NOMO-1 treated with dmso at 0.1 percent for 144 hours (cell line): Measurements from ENCODE around the gene RTKN2.

Experiments
- DNase-seq: peaks from one replicate; lab custom pipeline; 2025; ENCODE audit not compliant: unreplicated experiment; lab: John Stamatoyannopoulos, UW

RTKN2 gene

DNA sequence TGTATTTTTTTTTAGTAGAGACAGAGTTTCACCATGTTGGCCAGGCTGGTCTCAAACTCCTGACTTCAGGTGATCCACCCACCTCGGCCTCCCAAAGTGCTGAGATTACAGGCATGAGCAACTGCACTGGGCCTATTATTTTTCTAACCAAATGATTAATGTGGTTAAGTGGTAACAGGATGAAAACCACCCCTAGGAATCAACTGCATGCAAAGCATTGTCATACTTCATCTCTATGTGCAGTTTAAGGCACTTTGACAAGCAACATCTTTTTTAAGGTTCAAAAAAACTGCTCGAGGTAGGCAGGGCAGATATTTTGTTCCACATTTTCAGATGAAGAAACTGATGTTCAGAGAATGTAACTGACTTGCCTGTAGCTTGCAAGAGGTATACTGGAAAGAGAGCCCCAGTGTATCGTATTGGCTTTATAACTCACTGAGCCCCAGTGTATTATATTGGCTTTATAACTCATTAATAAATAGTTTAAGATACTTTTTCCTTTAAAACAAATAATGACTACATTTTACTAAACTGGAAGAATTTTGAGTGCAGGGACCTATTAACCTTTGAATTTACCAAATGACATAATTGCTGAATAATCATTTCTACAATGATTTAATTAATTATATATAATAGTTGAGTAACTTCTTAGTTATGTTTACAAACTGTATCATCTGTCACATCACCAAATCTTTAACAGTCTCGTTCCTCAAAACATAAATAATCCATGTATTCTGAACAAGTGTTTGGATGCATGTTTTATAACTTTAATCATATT is 38.1 kb downstream of the RTKN2 start:
- DNase-seq: no peak

DNA sequence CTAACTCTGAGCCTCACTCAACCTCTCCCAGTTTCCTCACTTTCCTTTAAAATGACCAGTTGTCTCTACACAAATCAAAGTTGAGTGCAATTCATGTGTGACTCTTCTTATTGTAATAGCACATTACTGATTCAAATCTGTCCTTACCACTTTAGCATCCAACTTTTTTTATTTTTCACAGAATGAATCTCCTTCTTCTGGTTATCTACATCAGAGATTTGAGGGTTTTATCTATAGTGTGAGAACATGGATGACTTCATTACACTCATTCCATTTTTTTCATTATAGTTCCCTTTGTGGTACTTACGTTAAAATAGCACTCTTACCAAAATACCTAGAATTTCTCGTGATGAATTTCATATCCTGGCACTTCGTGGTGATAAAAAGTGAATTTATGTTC is 43.3 kb downstream of the RTKN2 start:
- DNase-seq: no peak

DNA sequence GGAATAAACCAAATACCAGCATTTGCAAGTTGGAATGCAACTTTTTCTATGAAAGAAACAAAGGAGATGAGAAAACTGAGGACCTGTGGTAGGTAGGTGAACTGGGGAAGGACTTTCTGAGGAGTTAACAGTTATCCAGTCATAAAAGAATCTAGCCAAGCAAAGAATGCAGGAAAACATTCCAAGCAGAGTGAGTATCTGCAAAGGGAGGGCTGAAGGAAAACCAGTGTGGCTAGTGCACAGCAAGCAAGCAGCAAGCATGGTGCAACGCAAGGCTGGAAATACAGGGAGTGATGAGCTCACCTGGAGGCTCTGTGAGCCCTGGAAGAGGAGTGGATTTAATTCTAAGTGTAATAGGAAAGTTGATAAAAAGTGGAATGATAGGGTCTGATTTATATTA is 44.0 kb downstream of the RTKN2 start:
- no peak for DNase-seq

DNA sequence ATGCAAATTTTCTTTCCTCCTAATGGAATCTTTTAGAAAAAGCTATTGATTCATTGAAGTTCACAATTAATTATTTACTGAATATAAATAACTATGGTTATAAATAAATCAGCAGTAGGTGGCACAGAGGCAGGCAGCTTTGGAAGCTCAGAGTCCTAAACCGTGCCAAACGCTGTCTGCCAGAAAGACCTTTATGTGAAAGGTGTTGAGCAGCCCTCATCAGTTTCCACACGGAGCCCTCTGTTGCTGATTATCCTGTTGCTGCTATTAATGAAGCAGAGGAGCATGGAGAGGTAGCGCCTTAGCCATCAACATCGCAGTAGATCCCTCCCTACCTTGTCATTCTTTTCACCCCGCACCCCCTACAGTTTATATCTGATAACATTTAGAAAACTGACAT is 51.0 kb downstream of the RTKN2 start:
- DNase-seq: no peak

DNA sequence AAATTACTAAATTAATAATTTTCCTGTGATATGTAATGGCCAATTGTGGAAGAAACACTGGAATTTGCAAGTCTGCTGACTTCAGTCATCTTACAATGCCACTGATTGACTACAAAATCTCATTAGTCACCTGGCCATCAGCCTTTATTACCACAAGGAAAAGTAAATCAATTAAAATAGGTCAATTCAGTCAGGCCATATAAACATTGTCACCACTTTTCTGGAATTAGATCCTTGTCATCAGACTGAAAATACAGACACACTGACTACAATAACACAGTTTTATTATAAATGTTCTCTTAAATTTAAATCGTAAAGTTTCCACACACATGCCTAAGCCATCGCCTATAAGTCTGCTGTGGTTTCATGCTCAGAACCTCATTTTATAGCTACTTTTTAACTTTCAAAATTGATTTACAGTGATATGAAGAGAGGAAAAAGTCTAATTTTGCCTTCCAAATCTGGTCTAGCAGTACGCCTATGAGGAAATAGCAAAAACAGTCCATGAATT is 54.2 kb downstream of the RTKN2 start:
- no peak for DNase-seq

DNA sequence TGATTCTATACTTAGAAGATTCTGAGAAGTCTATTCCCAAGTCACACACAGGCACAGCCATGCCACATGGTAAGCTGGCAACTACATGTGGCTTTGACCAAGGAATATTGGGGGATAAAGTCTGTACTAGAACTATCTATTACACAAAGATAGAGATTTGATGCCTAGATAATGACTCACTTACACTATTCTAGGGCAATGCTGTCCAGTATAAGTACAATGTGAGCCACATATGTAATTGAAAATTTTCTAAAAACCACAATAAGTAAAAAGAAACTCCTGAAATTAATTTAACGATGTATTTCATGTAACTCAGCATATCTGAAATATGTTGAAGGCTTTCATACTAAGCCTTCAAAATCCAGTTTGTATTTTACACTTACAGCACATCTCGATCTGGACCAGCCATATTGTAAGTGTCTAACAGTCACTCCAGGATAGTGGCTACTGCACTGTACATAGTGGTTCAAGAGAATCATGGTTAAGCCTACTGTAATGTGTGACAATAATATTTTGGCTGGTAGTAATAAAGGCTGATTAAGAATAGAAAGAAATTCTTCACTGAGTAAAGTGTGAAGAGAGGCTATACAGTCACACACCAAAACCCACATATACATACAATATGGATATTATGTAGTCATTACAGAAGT is 62.8 kb downstream of the RTKN2 start:
- DNase-seq: no peak

DNA sequence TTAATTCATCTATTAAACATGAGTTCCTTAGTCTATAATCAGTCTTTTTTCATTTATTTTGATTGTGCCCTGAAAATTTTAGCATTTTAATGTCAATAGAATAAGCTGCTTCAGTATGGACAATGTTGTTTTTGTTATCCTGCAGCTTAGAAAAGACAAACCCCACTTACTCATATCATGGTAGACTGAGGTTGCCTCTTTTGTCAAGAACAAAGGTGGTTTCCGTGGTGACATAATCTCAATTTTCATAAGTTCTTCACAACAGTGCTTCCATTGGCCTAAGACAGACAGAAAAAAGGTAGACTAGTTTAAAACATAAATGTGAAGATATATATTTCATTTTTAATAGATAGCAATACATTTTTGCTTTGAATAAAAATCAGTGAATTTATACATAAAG is 69.1 kb downstream of the RTKN2 start:
- DNase-seq: no peak

DNA sequence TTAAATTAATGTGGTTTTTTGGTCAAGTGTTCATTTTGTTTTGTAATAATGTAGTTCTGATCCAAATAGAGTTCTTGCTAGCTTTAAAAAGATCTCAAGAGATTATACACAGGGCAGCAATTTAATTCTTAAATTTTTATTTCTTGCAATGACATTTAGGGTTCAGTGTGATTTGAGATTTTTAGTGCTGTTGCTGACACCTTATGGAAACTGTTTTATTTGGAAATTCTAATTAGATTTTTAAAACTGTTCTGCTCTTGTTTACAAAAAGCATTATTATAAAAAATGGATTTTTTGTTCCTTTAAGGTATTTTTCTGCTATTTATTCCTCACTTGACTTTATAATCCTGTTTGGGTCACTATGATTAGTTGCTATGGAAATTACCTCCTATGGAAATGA is 72.1 kb downstream of the RTKN2 start:
- DNase-seq: no peak

DNA sequence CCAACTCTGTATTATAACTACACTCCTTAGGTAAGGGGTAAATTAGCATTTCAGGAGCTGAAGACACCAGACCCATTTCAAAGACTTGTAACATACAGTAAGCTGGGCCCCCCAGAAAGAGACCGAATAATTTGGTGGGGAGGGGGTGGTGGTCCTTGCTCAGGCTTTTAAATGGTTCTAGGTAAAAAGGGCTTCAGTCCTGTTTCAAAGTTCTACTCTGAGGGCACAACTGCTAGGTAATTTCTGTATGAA is 73.0 kb downstream of the RTKN2 start:
- DNase-seq: no peak

DNA sequence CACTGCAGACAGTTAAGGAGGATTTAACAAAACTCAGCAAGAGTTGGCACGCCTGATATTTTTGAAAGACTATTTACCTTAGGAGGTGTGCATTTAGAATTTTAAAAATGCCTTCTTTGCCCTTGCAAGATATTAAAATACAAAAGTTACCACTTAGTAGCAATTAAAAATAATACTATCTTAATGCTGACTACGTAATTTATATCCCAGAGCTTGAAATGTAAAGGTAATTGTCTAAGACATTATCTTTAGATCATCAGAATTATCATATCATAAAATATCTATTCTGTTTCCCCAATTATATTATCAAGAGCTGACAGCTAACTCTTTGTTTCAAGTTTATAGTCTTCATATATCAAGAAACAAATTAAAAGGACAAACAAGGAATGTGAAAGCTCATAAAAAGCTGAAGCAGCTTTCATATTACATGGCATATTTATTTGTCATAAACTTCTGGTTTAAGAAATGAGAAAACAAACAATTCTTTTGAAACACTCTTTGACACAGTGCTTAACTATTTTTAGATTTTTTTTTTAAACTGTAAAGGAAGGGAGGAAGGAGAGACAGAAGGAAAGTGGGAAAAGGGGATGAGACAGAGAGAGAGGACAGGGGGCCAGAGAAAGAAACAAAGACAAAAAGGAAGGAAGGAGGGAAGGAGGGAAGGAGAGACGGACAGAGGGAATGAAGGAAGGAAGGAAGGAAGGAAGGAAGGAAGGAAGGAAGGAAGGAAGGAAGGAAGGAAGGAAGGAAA is 73.5 kb downstream of the RTKN2 start:
- no peak for DNase-seq

DNA sequence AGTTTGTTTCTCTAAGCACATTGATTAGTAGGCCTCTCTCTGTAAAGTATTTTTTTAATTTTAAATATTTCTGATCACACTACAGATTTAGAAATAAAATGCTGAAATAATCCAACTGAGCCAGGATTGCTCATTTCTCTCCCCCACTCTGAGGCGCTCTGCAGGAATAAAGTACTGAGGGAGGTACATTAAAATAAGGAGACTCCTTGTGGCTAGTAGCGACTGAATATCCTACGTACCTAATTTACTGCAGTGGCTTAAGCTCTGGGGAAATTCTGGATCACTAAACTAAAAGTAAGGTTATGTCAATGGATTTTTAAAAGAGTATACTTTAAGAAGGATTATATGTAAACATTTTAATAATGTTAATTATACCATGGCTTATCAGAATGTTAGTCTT is 75.2 kb downstream of the RTKN2 start:
- no peak for DNase-seq

DNA sequence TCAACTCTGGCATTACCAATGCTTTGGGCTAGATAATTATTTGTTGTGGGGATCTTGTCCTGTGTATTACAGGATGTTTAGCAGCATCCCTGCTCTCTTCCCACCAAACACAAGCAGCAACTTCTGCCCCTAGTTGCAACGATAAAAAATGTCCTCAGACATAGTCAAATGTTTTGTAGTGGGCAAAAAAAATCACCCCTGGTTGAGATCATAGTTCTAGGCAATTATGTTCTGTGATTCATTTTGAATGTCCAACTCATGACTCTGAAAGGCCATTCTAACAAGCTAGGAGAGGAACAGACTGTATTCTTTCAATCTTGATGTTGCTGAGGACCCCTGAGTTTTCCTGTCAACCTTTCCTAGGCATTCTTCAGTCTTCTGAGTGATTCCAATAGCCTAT is 79.5 kb downstream of the RTKN2 start:
- no peak for DNase-seq

DNA sequence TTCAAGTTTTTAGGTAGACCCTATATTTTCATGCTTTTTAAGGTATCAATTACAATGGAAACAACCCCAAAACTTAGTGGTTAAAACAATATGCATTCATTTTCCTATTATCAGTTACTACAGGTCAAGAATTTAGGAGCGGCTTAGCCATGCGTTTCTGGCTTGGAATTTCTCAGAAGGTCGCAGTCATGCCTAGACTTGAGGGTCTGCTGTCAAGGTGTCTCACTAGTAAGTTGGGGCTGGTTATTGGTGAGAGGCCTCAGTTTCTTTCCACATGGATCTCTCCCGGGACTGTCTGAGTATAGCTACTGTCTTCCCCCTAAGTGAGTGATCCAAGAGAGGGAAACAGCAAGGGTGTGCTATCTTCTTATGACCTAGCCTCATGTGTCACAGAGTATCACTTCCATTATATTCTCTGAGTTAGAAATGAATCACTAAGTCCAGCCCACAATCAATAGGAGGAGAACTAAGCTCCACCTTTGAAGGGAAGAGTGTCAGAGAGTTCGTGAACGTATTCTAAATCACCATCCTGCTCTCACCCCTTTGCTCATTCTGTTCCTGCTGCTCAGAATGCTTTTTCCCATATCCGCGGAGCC is 80.5 kb downstream of the RTKN2 start:
- no peak for DNase-seq

DNA sequence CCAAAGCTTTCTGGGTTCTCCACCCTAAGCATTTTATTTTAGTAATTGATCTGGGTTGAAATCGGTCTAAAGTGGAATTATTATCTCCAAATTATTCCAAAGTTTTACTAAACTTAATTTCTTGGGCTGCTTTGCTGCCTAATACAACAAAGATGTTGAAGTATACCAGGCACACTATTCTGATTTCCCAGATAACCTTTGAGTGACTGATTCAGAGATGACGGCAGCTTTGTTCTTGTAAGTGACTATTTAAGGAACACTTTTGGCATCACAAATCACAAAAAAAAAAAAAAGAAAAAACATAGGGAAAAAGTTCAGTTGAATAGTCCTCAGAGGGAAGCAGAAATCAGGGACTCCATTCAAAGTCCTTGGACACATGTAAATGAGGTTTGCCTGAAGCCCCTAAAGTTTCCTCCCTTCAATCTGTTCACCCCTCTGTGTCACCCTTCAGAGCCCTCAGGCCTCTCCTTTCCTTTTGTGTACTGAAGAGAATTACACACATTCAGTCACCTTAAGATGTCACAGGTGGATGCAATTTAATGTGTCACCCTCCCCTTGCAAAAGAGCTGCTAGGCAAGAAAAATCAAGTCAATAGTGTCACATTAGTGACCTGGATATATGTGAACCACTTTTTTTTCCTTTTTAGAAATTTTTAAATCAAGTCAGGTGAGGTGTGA is 81.5 kb downstream of the RTKN2 start:
- DNase-seq: no peak

DNA sequence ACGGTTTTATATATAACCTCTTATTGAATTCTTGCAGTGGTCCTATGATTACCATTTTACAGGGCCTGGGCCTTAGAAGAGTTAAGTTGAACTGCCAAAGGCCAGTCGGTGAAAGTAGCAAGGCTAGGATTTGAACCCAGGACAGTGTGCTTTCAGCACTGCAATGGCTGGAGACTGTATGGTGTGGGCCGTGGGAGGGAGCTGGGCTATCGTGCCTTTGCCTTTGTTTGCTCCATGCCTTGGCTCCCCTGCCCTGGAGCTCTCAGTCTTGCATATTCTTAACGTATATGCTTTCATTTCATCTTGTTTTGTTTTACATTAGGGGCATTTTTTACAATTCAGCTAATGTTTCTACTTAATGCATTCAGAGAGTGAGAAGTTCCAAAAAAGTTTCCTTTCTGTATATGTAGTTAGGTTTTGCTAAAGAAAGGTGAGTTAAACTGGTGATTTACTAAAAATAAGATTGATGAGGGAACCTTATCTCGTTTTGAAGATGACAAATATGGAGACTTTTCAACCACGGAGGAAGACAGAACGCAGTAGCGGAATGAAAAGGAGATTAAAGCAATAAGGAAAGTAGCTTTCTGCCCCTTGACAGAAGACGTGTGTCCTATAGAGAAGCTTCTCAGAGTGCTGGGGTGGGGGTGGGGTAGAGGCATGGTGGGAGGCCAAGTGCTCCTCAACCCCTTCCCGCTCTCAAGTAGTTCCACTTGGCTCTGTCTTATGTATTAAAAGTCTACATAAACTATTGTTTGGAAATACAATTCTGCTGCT is 82.5 kb downstream of the RTKN2 start:
- no peak for DNase-seq

DNA sequence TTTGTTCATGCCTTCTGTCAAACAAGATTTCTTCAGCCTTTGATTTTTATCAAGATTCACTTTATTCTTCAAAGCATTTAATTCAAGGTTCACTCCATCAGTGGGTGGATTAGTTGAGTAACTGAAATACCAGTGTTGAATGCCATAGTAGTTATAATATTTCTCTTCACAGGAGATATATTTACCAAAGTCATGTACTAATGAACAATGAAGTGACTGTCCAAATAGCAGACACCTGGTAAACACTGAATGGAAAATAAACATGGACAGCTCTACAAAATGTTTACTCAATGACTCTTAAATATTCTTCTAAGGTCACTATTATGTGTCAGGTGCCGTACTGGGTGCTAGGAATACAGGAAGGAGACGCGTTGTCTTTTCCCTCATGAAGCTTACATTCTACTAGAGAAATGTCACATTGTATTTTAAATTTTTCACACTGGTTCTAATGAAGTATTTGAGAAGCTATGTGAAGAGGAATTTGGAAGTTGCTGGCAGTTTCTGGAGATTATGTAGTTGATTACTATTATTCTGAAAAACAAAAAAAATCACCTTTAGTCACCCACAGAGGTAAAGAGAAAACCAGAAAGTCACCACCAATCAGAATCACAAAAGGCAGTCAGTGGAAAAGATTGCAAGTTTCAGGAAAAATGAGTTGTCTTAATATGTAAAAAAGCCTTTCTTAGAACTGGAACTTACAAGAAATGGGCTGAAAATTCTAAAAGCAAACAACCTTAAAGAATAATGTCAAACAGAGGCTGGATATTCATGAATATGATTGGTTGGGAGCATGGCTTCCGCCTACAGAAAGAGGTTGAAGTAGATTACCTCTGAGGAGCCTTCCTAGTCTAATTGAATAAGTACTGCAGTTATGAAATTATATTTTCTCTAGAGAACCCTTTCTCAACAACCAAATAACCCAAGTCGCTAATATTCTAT is 84.5 kb downstream of the RTKN2 start:
- no peak for DNase-seq

DNA sequence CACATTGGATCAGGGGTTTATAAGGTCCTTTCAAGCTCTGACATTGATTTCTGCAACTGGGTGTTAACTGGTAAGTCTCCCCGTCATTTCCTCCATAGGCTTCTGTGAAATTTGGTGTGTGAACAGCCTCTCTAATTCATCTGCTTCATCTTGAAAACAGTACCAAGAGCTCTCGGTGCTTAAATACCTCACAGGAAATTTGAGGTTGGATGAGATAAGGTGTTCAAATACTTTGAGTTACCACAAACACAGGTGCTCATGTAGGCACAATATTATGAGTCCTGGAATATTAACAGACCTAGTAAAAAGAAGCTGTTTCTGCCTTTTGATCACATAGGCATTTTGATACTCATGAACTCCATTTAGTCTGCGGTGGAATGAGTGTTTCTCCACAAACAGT is 85.2 kb downstream of the RTKN2 start:
- DNase-seq: no peak

DNA sequence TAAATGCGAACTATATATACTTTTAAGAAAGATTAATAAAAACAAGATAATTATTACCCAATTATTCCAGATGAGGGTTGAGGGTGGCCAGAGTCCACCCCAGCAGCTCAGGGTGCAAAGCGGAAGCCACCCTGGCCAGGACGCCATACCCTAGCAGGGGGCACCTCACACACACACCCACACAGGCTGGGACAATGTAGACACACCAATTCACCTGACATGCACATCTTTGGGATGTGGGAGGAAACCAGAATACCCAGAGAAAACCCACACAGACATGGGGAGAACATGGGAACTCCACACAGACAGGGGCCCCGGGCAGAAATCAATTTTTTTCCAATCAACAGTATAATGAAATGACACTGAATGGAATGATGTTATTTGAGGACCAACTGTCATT is 86.0 kb downstream of the RTKN2 start:
- DNase-seq: no peak

DNA sequence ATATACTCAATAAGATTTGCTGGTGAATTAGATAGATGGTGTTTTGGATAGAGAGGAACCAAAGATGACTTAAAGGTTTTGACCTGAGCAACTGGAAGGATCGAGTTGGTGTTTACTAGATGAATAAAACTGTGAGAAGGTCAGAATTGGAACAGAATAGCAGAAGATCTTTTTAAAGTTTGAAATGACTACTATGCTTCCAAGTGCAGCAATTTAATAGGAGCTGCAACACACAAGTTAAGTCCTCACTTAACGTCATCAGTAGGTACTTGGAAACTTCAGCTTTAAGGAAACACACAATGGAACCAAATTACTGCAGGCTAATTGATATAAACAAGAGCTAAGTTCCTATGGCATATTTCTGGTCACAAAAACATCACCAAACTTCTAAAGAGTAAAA is 86.5 kb downstream of the RTKN2 start:
- no peak for DNase-seq

DNA sequence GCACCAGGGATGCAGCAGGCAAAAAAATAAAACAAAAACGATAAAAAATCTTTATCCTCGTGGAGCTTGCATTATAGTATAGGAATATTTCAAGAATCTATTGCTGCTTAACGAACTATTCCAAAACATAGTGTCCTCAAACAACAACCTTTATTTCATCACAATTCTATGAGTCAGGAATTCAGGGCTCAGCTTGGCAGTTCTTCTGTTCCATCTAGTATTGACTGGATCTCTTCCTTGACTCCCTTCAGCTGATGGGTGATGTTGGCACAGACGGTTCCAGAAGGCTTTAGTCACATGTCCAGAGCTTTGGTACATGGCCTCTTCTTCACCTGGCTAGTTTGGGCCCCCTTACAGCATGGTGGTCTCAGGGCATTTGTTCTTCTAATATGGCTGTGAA is 88.0 kb downstream of the RTKN2 start:
- DNase-seq: no peak
